ENCODE data around the gene KCNIP3. TPM values are rescaled to one million over a fixed set of nuclear protein-coding genes. Genes with fewer than 3 reads are reported as not detected.

The KCNIP3 gene
- total and polyA plus RNA-seq, 8 donors: 3.5 to 7.5 (median 3.6) TPM

GRCh38 chr2:95329401-95329800 lies 32.3 kb downstream of the KCNIP3 start:
- no peaks in the 10 kb centered on the region for H3K36me3 ChIP-seq
- no peak for FAIRE-seq
- no peak overlapping the region for H3K4me3 ChIP-seq
- no peaks in the 10 kb centered on the region for H3K9me3 ChIP-seq
- ATAC-seq: no peak
- no peaks in the 10 kb centered on the region for H3K27me3 ChIP-seq
- TF ChIP-seq, protein P1, sequence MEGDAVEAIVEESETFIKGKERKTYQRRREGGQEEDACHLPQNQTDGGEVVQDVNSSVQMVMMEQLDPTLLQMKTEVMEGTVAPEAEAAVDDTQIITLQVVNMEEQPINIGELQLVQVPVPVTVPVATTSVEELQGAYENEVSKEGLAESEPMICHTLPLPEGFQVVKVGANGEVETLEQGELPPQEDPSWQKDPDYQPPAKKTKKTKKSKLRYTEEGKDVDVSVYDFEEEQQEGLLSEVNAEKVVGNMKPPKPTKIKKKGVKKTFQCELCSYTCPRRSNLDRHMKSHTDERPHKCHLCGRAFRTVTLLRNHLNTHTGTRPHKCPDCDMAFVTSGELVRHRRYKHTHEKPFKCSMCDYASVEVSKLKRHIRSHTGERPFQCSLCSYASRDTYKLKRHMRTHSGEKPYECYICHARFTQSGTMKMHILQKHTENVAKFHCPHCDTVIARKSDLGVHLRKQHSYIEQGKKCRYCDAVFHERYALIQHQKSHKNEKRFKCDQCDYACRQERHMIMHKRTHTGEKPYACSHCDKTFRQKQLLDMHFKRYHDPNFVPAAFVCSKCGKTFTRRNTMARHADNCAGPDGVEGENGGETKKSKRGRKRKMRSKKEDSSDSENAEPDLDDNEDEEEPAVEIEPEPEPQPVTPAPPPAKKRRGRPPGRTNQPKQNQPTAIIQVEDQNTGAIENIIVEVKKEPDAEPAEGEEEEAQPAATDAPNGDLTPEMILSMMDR (IDR thresholded peaks at IDR 0.05): no peak
- no peaks in the 10 kb centered on the region for H3K4me1 ChIP-seq
- DNase-seq: peak in 2 of 6 donors; percentile 11 to 50
- 82 to 85% methylated on average over 14 of the region's 14 CpGs for WGBS, 2 donors
- intact Hi-C loops (cut with DNase I): no loop called here
- H3K27ac ChIP-seq: no peak overlapping the region

- intact Hi-C loops (cut with DNase I): no loop called here
- Histone ChIP-seq H3K4me3 (no peak overlapping the region), H3K36me3 (no peaks in the 10 kb centered on the region), H3K4me1 (no peaks in the 10 kb centered on the region), H3K27me3 (no peaks in the 10 kb centered on the region), H3K27ac (no peak overlapping the region), H3K9me3 (no peaks in the 10 kb centered on the region)
- TF ChIP-seq, protein P1 (IDR thresholded peaks at IDR 0.05): no peak
- FAIRE-seq: no peak
- 68 to 69% methylated on average over 23 of the region's 23 CpGs for WGBS, 2 donors
- peak in 2 of 6 donors; percentile 51 to 55 for DNase-seq
- ATAC-seq: peak in 2 of 4 donors; percentile 29 to 35
Measured at GRCh38 chr2:95329891-95330793, 33.0 kb downstream of the KCNIP3 start.

DNA sequence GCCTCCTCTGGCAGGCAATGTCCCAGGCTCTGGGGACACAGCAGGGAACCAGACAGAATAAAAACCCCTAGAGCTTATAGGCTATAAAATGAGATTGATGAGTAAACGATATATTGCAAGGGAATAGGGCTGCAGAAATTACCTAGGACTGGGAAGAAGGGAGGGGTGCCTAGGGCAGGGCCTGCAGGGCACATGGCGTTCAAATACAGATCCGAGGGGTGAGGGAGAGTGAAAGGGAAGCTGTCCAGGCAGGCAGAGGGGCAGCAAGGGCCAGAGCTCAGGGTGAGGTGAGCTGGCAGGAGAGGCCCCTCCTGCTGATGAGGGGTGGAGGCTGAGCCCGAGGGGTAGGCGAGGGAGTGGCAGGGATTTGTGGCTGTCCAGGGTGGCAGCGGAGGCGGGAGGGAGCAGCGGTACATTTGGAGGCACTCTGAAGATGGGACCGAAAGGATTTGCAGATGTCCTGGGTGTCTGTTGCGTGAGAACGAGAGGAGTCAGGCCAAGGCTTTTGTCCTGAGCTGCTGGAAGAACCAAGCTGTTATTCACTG lies 33.7 kb downstream of the KCNIP3 start:
- TF ChIP-seq, protein P1 (IDR thresholded peaks at IDR 0.05): no peak
- Histone ChIP-seq H3K4me1 (no peaks in the 10 kb centered on the region), H3K4me3 (no peak overlapping the region), H3K27ac (no peak overlapping the region), H3K36me3 (no peaks in the 10 kb centered on the region), H3K9me3 (no peaks in the 10 kb centered on the region), H3K27me3 (no peaks in the 10 kb centered on the region)
- no peak for FAIRE-seq
- intact Hi-C loops (cut with DNase I): no loop called here
- ATAC-seq: no peak
- 88 to 91% methylated on average over 11 of the region's 11 CpGs for WGBS, 2 donors
- peak in 2 of 6 donors; percentile 6 to 42 for DNase-seq

GRCh38 chr2:95331606-95332005 lies 34.5 kb downstream of the KCNIP3 start:
- ATAC-seq (no peak), DNase-seq (peak in 2 of 6 donors; percentile 6 to 32), FAIRE-seq (no peak)
- intact Hi-C loops (cut with DNase I): no loop called here
- 86 to 91% methylated on average over 10 of the region's 10 CpGs for WGBS, 2 donors
- Histone ChIP-seq H3K27me3 (no peaks in the 10 kb centered on the region), H3K4me1 (no peaks in the 10 kb centered on the region), H3K36me3 (no peaks in the 10 kb centered on the region), H3K27ac (no peak overlapping the region), H3K4me3 (no peak overlapping the region), H3K9me3 (no peaks in the 10 kb centered on the region)
- TF ChIP-seq, protein P1 (IDR thresholded peaks at IDR 0.05): no peak

- H3K27me3 ChIP-seq: no peaks in the 10 kb centered on the region
- H3K9me3 ChIP-seq: no peaks in the 10 kb centered on the region
- no peaks in the 10 kb centered on the region for H3K4me1 ChIP-seq
- DNase-seq (peak in 2 of 6 donors; percentile 3 to 22), FAIRE-seq (no peak), ATAC-seq (no peak)
- no peak overlapping the region for H3K27ac ChIP-seq
- H3K36me3 ChIP-seq: no peaks in the 10 kb centered on the region
- H3K4me3 ChIP-seq: no peak overlapping the region
- intact Hi-C loops (cut with DNase I): no loop called here
- TF ChIP-seq, protein P1 (IDR thresholded peaks at IDR 0.05): no peak
- WGBS, 2 donors: 89 to 91% methylated on average over 8 of the region's 8 CpGs
Measured at GRCh38 chr2:95332036-95332435, 34.9 kb downstream of the KCNIP3 start.

Measured in pancreas (tissue), 10 donors.